CD1c-positive myeloid dendritic cell (primary cell): ENCODE results near the gene KCNJ9.
A peak's percentile ranks its signal among the peaks of the same experiment; 100 is the strongest.
"Not testable (repeated sequence)": the region's sequence is repeated elsewhere in the genome, so short reads cannot be mapped to it uniquely, and the experiment has no call there.

Experiments used
- DNase-seq: peaks from one replicate; pipeline ENCODE4 v3.0.0-alpha.2; 2016; ENCODE audit errors: extremely low spot score

Gene KCNJ9

GRCh38 chr1:160125746-160126145 is 44.4 kb downstream of the KCNJ9 start:
- no peak for DNase-seq

GRCh38 chr1:160126342-160126741 is 45.0 kb downstream of the KCNJ9 start:
- DNase-seq, result not testable (repeated sequence)

GRCh38 chr1:160127381-160127780 is 46.0 kb downstream of the KCNJ9 start:
- no peak for DNase-seq

- DNase-seq, result peak; percentile 34
These were observed 46.7 kb downstream of the KCNJ9 start for GRCh38 chr1:160127865-160128523.

- no peak for DNase-seq
These were observed 47.3 kb downstream of the KCNJ9 start for GRCh38 chr1:160128636-160129035.

GRCh38 chr1:160129046-160129445 is 47.7 kb downstream of the KCNJ9 start:
- DNase-seq, result no peak

- DNase-seq, result no peak
These were observed 48.2 kb downstream of the KCNJ9 start for GRCh38 chr1:160129558-160129957.

GRCh38 chr1:160129966-160130365 is 48.6 kb downstream of the KCNJ9 start:
- no peak for DNase-seq

GRCh38 chr1:160130486-160130885 is 49.1 kb downstream of the KCNJ9 start:
- no peak for DNase-seq

GRCh38 chr1:160130939-160131338 is 49.6 kb downstream of the KCNJ9 start:
- DNase-seq, result no peak

- no peak for DNase-seq
These were observed 50.6 kb downstream of the KCNJ9 start for GRCh38 chr1:160131803-160132565.

- DNase-seq, result no peak
These were observed 52.8 kb downstream of the KCNJ9 start for GRCh38 chr1:160133990-160134770.

- DNase-seq, result peak; percentile 43
These were observed 53.6 kb downstream of the KCNJ9 start for GRCh38 chr1:160134791-160135572.

GRCh38 chr1:160136121-160136925 is 55.0 kb downstream of the KCNJ9 start:
- DNase-seq, result no peak

GRCh38 chr1:160136926-160137200 is 55.5 kb downstream of the KCNJ9 start:
- DNase-seq, result no peak

- DNase-seq, result no peak
These were observed 56.0 kb downstream of the KCNJ9 start for GRCh38 chr1:160137216-160137862.

GRCh38 chr1:160139840-160140239 is 58.5 kb downstream of the KCNJ9 start:
- no peak for DNase-seq
